Measurements from ENCODE around the gene RAET1G. TPM values are rescaled to one million over a fixed set of nuclear protein-coding genes. Genes with fewer than 3 reads are reported as not detected.

The RAET1G gene
- total RNA-seq, 1 experiment from 2014 or later, result 1.5 TPM

DNA sequence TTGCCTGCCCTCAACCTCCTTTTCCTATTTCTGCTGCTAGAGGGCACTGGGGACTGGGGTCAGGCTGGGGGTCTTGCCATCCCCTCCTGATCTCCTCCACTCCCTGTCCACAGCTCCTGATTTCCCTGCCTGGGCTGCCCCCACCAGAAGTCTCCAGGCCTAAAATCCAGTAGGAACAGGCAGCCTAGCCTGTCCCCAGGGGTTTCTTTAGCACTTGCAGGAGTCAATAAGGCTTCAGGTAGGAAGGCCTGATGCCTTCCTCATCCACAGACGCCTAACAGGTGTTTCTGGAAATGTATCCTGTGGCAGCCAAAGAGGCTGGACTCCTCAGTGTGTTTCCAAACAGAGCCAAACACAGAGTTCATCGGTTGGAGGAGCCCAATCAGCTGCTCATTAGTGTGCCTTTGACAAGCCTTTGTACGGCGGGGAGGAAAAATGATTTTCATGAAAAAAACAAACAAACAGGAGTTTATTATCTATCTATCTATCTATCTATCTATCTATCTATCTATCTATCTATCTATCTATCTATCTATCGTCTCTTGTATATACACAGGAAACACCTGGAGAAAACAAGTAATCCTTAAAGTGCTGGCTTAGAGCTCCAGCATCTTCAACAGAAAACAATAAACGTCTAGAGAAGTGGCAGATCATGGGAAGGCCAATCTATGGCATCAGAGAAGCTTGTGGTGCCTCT is 21.3 kb downstream of the RAET1G start:
- Histone ChIP-seq H3K4me2 (ENCODE audit: low read length) (no peak overlapping the region), H3K27ac (ENCODE audit: low read length) (no peak overlapping the region), H4K20me1 (ENCODE audit: low read length) (no peaks in the 10 kb centered on the region), H2AFZ (ENCODE audit: low read length) (no peak overlapping the region), H3F3A (ENCODE audit: low read length, unreplicated experiment) (no peaks in the 10 kb centered on the region), H3K9me3 (ENCODE audit: low read length) (no peaks in the 10 kb centered on the region), H3K27me3 (ENCODE audit: low read length) (no peaks in the 10 kb centered on the region), H3K79me2 (ENCODE audit: low read length) (no peaks in the 10 kb centered on the region), H3K36me3 (ENCODE audit: low read depth, low read length) (no peaks in the 10 kb centered on the region), H3K4me1 (ENCODE audit: insufficient read depth, low read length) (peaks cover 15% of the 10 kb centered on the region), H3K9me2 (replicated peaks; ENCODE audit: low read length) (no peaks in the 10 kb centered on the region), H3K4me3 (ENCODE audit: low read length) (no peak overlapping the region), H3K9ac (ENCODE audit: low read length) (no peak overlapping the region)
- no TSS peak for BruUV-seq (replicated peaks)
- intact Hi-C loops (cut with micrococcal nuclease), result no loop called here
- TF ChIP-seq, protein P1, sequence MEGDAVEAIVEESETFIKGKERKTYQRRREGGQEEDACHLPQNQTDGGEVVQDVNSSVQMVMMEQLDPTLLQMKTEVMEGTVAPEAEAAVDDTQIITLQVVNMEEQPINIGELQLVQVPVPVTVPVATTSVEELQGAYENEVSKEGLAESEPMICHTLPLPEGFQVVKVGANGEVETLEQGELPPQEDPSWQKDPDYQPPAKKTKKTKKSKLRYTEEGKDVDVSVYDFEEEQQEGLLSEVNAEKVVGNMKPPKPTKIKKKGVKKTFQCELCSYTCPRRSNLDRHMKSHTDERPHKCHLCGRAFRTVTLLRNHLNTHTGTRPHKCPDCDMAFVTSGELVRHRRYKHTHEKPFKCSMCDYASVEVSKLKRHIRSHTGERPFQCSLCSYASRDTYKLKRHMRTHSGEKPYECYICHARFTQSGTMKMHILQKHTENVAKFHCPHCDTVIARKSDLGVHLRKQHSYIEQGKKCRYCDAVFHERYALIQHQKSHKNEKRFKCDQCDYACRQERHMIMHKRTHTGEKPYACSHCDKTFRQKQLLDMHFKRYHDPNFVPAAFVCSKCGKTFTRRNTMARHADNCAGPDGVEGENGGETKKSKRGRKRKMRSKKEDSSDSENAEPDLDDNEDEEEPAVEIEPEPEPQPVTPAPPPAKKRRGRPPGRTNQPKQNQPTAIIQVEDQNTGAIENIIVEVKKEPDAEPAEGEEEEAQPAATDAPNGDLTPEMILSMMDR (conservative IDR thresholded peaks at IDR 0.05; ENCODE audit: low read depth, low read length), result no peak
- TF ChIP-seq EZH2phosphoT487 (IDR thresholded peaks at IDR 0.05; ENCODE audit: borderline replicate concordance, low read length) (no peak), EZH2 (IDR thresholded peaks at IDR 0.05; ENCODE audit: low read length, unreplicated experiment) (no peak)
- CTCF ChIA-PET, result no interaction called here
- POLR2A ChIA-PET (ENCODE audit: unreplicated experiment), result no interaction called here
- DNase-seq (no peak), ATAC-seq (no peak)

DNA sequence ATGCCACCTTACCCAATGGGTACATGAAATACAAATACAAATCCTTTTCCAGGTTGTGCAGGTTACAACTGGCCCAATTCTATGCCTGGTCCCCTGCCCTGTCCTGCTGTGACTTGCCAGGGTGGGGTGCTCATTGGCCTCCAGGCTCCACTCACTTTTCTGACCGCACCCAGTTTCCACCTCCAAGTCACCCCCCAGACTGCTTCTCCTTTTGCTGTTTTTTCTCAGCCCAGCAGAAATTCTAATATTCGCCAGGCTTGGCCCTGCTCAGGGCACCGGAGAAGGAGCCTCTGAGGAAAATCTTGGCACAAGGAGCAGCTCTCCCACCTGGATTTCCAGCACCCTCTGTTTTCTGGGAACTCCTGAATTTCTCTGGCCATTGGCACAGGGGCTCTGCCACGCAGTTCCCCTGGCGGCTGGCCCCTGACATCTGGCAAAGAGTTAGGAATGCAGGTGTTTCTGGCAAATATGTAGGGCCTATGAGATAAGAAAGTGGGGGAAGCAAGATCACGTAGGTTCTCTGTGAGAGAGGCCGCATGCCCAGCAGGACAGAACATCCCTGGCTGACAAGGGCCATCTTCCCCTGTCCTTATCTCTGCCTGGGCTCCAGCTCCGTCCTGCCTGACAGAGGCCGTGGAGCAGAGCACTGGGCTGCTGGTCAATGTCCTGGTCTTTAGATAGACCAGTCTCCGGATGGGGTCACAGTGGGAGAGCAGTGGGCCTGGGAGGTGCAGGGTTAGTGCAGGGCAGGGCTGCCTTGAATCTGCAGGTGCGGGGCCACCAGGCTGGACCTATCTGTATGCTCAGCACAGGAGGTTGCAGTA is 22.1 kb downstream of the RAET1G start:
- intact Hi-C loops (cut with micrococcal nuclease), result no loop called here
- DNase-seq (no peak), ATAC-seq (no peak)
- BruUV-seq (replicated peaks), result no TSS peak
- Histone ChIP-seq H3F3A (ENCODE audit: low read length, unreplicated experiment) (no peaks in the 10 kb centered on the region), H3K4me2 (ENCODE audit: low read length) (no peak overlapping the region), H3K4me1 (ENCODE audit: insufficient read depth, low read length) (peaks cover 23% of the 10 kb centered on the region), H3K79me2 (ENCODE audit: low read length) (no peaks in the 10 kb centered on the region), H2AFZ (ENCODE audit: low read length) (no peak overlapping the region), H3K9me2 (replicated peaks; ENCODE audit: low read length) (no peaks in the 10 kb centered on the region), H3K27me3 (ENCODE audit: low read length) (no peaks in the 10 kb centered on the region), H3K4me3 (ENCODE audit: low read length) (no peak overlapping the region), H3K9ac (ENCODE audit: low read length) (no peak overlapping the region), H3K36me3 (ENCODE audit: low read depth, low read length) (no peaks in the 10 kb centered on the region), H3K27ac (ENCODE audit: low read length) (no peak overlapping the region), H3K9me3 (ENCODE audit: low read length) (no peaks in the 10 kb centered on the region), H4K20me1 (ENCODE audit: low read length) (no peaks in the 10 kb centered on the region)
- TF ChIP-seq EZH2phosphoT487 (IDR thresholded peaks at IDR 0.05; ENCODE audit: borderline replicate concordance, low read length) (no peak), EZH2 (IDR thresholded peaks at IDR 0.05; ENCODE audit: low read length, unreplicated experiment) (no peak)
- TF ChIP-seq, protein P1 (conservative IDR thresholded peaks at IDR 0.05; ENCODE audit: low read depth, low read length), result no peak
- CTCF ChIA-PET, result no interaction called here
- POLR2A ChIA-PET (ENCODE audit: unreplicated experiment), result no interaction called here

Measured in PC-3 (cell line).